GM19351 (cell line): ENCODE data around the gene FUT3.

Source experiments
- ATAC-seq: cut with Tn5 transposase; IDR thresholded peaks from one replicate; pipeline ENCODE4 v1.9.1; 2021; ENCODE audit warnings: mild to moderate bottlenecking, moderate library complexity; ENCODE audit not compliant: unreplicated experiment

The FUT3 gene

GRCh38 chr19:5826531-5827341 is 24.5 kb downstream of the FUT3 start:
- ATAC-seq = no peak

DNA sequence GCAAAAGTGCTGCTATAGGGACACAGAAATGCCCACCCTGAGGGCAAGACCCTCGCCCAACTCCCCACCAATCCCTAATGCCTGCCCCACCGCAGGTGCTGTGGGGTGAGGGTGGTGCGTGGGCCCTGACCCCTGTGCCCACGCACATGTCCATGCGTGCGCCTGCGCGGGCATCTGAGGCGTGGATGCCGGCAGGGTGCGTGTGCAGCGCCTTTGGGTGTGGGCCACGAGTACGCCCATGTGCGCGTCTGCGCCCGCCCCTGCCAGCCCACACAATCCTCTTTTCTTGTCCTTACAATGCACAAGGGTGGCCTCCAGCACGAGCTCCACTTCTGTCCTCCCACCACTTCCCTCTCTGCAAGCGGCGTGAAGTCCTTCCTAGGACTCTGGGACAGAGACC is 26.1 kb downstream of the FUT3 start:
- no peak for ATAC-seq

- no peak for ATAC-seq
Measured at GRCh38 chr19:5824751-5825150, 26.5 kb downstream of the FUT3 start.

DNA sequence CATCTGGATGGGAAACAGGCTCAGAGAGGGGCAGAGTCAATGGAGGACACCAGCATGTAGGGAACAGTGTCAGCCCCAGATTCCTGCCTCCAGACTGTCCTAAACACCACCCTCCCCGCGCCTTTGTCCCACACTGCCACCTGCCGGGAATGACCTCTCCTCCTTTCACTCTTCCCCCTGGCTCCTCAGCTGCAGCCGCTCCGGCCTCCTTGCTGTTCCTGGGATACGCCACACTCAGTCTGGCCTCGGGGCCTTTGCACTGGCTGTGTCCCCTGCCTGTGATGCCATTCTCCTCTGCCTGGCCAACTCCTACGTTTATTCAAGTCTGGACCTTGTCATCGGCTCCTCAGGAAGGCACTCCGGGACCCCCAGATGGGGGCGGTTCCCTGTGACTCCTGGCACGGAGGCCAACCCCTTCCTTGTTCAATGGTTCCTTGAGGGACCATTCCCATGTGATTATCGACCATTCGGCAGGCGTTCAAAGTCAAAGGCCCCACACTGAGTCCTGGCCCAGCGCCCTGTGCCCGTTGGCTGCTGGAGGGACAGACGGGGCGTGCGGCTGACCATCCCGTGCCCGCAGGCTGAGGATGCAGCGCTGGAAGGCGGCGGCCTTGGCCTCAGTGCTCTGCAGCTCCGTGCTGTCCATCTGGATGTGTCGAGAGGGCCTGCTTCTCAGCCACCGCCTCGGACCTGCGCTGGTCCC is 27.5 kb downstream of the FUT3 start:
- no peak for ATAC-seq

DNA sequence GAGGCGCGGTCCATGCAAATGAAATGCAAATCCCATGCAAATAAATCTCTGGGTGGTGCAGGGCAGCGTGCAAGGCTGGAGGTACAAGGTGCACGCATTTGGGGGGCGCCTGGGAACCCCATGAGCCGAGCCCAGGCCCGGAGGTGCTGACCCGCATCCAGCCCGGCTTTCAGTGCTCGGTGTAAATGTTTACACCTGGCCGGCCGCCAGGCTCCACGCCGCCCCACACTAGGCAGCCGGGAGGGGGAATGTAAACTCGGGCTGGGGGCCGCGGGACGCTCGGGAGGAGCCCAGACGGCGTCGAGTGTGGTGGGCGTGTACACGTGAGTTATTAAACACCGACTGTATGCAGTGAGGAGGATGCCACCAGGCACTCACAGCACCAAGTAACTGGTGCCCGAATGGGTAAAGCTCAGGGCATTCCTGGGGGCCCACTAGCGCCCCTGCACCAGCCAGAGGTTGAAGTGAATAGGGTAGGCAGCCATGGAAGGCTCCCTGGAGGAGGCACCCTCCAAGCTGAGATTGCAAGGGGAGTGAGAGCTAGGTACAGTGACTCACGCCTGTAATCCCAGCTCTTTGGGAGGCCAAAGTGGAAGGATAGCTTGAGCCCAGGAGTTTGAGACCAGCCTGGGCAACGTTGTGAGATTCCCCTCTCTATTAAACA is 28.9 kb downstream of the FUT3 start:
- ATAC-seq = no peak

DNA sequence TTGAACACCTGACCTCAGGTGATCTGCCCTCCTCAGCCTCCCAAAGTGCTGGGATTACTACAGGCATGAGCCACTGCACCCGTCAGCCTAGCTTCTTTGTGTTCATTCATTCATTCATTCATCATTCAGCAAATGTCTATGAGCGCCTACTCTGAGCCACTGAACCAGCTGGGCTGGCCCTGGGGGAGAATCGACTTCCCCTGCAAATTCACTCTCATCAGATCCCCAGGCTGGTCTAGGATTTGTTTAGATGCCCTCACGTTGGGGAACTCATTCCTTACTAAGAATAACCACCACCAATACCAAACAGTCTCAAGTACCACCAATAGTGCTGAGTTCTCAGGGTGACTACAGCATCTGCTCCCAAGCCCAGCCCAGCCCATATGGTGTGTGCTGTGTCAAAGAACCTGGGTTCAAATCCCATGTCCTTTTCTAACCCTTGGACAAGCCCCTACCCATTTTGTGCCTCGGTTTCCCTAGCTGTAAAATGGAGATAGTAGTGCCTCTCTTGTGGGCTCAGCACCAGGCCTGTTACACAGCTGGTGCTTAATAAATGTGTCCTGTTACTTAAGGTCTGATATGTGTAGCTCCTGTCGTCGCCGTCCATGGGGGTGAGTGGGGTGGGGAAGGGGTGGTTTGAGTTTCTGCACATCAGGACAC is 29.6 kb downstream of the FUT3 start:
- no peak for ATAC-seq

- no peak for ATAC-seq
Measured at GRCh38 chr19:5820785-5821184, 30.5 kb downstream of the FUT3 start.

GRCh38 chr19:5818594-5818993 is 32.7 kb downstream of the FUT3 start:
- ATAC-seq = no peak

- ATAC-seq = no peak
Measured at GRCh38 chr19:5817218-5817617, 34.0 kb downstream of the FUT3 start.

- ATAC-seq = no peak
Measured at GRCh38 chr19:5814852-5815246, 36.4 kb downstream of the FUT3 start.

GRCh38 chr19:5814123-5814851 is 37.0 kb downstream of the FUT3 start:
- no peak for ATAC-seq

GRCh38 chr19:5811117-5811516 is 40.1 kb downstream of the FUT3 start:
- ATAC-seq = no peak

- ATAC-seq = no peak
Measured at GRCh38 chr19:5809469-5809868, 41.8 kb downstream of the FUT3 start.

DNA sequence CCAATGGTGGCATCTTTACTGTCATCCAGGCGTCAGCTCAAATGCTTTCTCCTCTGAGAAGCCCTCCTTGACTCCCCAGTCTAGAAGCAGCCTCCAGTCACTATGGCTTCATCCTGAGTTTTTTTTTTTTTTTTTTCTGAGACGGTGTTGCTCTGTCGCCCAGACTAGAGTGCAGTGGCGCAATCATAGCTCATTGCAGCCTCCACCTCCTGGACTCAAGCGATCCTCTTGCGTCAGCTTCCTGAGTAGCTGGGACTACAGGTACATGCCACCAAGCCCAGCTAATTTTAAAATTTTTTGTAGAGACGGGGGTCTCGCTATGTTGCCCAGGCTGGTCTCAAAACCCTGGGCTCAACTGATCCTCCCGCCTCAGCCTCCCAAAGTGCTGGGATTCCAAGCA is 42.2 kb downstream of the FUT3 start:
- no peak for ATAC-seq

DNA sequence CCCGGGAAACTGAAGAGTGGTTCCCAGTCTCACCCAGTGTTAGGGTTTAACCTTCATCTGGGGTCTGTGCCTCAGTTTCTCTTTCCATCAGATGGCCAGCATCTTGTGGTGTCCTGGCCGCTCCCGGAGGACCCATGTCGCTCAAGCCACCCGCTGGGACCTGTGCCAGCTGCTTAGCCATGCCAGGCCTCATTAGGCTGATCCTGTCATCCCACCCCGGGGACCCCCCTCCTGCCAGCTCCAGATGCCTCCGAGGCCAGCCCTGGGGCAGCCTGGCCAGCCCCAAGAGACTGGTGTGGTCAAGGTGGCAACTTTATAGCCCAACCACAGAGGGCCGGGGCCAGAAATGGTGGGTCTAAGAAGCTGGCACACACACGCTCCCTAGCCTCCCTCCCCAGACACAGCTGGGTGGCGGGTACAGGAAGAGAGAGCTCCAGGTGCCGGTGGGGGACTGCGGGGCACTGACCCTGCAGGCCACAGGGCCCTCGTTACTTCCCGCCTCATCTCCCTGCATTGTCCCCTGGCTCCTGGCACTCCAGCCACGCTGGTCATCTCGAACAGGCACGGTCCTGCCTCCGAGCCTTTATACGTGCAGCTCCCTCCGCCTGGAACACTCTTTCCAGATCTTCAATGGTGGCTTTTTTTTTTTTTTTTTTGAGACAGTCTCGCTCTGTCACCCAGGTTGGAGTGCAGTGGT is 43.0 kb downstream of the FUT3 start:
- no peak for ATAC-seq

DNA sequence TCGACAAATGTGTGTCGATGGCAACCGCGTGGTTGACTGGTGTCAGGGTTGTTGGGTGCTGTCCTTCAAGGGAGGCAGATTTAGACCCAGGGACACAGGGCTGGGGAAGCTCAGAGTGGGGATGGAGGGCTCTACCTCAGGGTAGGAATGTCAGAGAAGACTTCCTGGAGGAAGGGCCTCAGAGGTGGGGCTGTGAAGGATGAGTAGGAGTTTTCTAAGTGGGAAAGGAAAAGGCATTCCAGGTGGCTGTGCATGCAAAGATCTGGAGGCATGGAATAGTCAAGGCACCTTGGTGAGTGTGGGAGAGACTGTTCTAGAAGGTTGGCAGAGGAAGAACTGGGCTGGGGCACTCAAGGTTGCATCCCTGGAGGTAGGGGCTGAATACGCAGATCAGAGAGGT is 44.3 kb downstream of the FUT3 start:
- ATAC-seq = no peak

DNA sequence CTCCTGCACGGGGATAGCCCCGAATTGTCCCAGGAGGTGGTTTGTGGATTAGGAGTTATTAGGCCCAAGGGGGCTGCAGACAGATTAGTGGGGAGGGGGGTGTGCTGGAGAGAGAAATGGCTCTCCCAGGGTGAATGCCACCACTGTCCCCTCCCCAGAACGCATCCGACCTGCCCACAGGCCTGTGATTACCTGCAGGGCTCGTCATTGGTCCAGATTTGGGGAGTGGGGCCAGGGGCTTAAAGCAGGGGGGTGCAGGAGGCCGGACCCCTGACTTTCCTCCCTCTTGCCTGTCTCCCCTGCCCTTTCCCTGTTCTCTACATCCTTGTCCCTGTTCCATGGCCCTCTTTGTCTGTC is 45.1 kb downstream of the FUT3 start:
- no peak for ATAC-seq

- ATAC-seq = no peak
Measured at GRCh38 chr19:5805462-5806132, 45.7 kb downstream of the FUT3 start.

DNA sequence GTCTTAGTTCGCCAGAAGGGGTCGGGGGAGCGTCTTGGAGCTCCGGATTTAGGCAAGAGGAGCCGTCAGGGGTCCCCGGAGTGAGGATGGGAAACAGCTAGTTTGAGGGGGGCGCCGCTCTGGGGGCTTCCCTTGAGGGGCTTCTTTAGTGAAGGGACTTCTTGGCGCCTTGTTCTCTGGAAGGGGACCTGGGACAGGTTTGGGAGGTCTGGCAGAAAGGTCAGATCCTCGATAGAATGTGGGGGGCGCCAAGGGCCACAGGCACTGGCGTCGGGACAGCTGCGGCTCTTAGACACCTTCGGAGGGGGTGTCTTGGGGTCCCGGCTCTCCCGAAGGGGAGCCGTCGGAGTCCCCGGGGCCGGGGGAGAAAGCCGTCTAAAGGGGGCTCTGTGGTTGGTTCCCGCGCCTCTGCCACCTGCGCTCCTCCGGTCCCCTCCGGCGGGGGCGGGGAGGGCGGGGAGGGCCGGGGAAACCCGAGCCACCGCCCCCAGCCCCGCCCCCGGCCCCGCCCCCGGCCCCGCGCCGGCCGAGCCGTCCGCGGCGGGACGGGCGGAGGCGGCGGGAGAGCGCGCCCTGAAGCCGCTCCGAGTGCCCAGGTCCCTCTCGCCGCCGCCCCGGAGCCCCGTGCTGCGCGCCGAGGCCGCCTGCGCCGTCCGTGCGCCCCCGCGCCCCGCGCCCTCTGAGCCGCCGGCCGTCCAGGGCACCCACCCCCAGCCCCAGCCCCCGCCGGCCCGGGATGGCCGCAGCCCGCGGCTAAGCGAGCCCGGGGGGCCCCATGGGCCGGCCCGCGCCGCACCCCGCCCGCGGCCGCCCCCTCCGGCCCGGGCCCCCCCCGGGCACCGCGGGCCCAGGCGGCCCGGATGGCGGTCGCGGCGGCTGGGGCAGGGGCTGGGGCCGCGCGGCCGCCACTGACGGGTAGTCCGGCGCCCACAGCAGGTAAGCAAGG is 46.5 kb downstream of the FUT3 start, which contains the start of gene NRTN:
TSS of gene NRTN (plus strand) at position 552 of the 946 bp plus-strand sequence. CDS start 19,099 bp downstream, outside the sequence.
- no peak for ATAC-seq
